Measurements from ENCODE around the gene MAST3.

MAST3 gene

DNA sequence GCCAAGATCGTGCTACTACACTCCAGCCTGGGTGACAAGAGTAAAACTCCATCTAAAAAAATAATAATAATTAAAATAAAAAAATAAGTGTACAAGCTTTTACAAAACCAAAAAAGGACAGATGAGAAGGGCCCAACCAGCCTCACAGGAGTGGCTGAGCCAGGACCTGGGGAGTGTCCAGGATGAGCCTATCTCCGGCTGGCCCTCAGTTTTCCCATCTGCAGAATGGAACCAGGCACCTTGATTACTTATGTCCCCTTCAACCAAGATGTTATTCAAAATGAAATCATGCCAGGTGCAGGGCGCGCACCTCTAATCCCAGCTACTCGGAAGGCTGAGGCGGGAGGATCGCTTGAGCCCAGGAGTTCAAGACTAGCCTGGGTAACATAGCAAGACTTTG is 66.5 kb downstream of the MAST3 start:
- TF ChIP-seq, protein P1, sequence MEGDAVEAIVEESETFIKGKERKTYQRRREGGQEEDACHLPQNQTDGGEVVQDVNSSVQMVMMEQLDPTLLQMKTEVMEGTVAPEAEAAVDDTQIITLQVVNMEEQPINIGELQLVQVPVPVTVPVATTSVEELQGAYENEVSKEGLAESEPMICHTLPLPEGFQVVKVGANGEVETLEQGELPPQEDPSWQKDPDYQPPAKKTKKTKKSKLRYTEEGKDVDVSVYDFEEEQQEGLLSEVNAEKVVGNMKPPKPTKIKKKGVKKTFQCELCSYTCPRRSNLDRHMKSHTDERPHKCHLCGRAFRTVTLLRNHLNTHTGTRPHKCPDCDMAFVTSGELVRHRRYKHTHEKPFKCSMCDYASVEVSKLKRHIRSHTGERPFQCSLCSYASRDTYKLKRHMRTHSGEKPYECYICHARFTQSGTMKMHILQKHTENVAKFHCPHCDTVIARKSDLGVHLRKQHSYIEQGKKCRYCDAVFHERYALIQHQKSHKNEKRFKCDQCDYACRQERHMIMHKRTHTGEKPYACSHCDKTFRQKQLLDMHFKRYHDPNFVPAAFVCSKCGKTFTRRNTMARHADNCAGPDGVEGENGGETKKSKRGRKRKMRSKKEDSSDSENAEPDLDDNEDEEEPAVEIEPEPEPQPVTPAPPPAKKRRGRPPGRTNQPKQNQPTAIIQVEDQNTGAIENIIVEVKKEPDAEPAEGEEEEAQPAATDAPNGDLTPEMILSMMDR (conservative IDR thresholded peaks at IDR 0.05; ENCODE audit: low read depth, low read length) = no peak
- no peak overlapping the region for H3K4me3 ChIP-seq (ENCODE audit: low read length)
- no peak for DNase-seq (ENCODE audit: low read depth)

DNA sequence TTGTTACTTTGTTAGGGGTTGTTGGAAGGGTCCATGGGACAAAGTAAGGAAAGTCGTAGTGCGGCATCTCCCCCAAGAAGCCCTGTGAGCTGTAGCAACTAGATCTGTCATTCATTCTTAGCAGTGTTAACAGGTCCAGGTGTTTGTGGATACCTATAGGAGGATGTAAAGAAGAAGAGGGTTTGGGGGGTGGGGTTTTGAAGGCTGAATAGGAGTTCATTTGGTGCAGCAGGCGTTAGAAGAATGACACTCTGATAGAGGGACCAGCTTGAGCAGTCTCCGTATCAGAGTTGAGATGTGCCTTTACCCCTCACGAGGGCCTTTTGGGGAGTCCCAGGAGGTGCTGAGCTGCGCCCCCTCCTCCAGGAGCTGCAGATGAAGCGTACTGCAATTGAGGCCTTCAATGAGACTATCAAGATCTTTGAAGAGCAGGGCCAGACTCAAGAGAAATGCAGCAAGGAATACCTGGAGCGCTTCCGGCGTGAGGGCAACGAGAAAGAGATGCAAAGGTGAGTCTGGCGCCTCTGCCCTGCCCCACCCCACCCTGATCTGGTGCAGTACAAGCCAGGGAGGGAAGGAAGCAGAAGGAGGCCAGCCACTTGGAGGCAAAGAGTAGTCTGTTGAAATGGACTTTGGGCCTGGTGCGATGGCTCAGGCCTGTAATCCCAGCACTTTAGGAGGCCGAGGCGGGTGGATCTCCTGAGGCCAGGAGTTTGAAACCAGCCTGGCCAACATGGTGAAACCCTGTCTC is 68.4 kb downstream of the MAST3 start:
- no peak for DNase-seq (ENCODE audit: low read depth)
- TF ChIP-seq, protein P1 (conservative IDR thresholded peaks at IDR 0.05; ENCODE audit: low read depth, low read length) = no peak
- H3K4me3 ChIP-seq (ENCODE audit: low read length) = no peak overlapping the region

DNA sequence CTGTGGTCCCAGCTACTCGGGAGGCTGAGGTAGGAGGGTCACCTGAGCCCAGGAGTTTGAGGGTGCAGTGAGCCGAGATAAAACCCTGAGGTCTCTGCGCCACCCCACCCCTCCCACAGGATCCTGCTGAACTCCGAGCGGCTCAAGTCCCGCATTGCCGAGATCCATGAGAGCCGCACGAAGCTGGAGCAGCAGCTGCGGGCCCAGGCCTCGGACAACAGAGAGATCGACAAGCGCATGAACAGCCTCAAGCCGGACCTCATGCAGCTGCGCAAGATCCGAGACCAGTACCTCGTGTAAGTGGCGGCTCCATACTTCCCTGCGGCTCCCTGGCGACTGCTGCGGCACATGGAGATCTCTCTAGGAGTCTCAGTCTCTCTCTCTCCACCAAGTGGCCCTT is 69.4 kb downstream of the MAST3 start:
- no peak overlapping the region for H3K4me3 ChIP-seq (ENCODE audit: low read length)
- no peak for DNase-seq (ENCODE audit: low read depth)
- TF ChIP-seq, protein P1 (conservative IDR thresholded peaks at IDR 0.05; ENCODE audit: low read depth, low read length) = no peak

- TF ChIP-seq, protein P1 (conservative IDR thresholded peaks at IDR 0.05; ENCODE audit: low read depth, low read length) = peak; percentile 77
- no peak for DNase-seq (ENCODE audit: low read depth)
- no peak overlapping the region for H3K4me3 ChIP-seq (ENCODE audit: low read length)
These were observed 70.5 kb downstream of the MAST3 start for GRCh38 chr19:18167975-18168645.

- TF ChIP-seq, protein P1 (conservative IDR thresholded peaks at IDR 0.05; ENCODE audit: low read depth, low read length) = no peak
- no peak overlapping the region for H3K4me3 ChIP-seq (ENCODE audit: low read length)
- no peak for DNase-seq (ENCODE audit: low read depth)
These were observed 71.2 kb downstream of the MAST3 start for GRCh38 chr19:18168673-18169381.

- TF ChIP-seq, protein P1 (conservative IDR thresholded peaks at IDR 0.05; ENCODE audit: low read depth, low read length) = no peak
- no peak for DNase-seq (ENCODE audit: low read depth)
- H3K4me3 ChIP-seq (ENCODE audit: low read length) = no peak overlapping the region
These were observed 73.2 kb downstream of the MAST3 start for GRCh38 chr19:18170714-18171255.

Measured in retinal pigment epithelial cell (primary cell).